Epithelial cell of proximal tubule (primary cell): Measurements from ENCODE around the gene SYPL1. TPM values are rescaled to one million over a fixed set of nuclear protein-coding genes. Genes with fewer than 3 reads are reported as not detected.

Experiments
- DNase-seq: peaks from one replicate; pipeline ENCODE4 v3.0.0-alpha.2; 2011; ENCODE audit warnings: low read depth
- H3K4me3 ChIP-seq: 2 replicates; pipeline ENCODE4 v1.5.1; 2011; ENCODE audit warnings: low read depth, mild to moderate bottlenecking, low read length
- CTCF ChIP-seq: conservative IDR thresholded peaks from 2 replicates; pipeline ENCODE4 v1.5.1; 2012; ENCODE audit warnings: low read depth, mild to moderate bottlenecking, low read length
- total RNA-seq: library from RNA; depleted of rRNA; stranded (reverse); fragments of >200 nt; gene quantifications from 2 replicates; pipeline ENCODE4 v1.2.3, GENCODE V29; 2015

The SYPL1 gene
- total RNA-seq, 1 donor from 2014 or later, result 62.2 TPM

GRCh38 chr7:106094780-106095179 lies 17.3 kb downstream of the SYPL1 start:
- DNase-seq, result no peak
- peak; percentile 11 for TF ChIP-seq CTCF
- no peak overlapping the region for H3K4me3 ChIP-seq

- no peak overlapping the region for H3K4me3 ChIP-seq
- no peak for DNase-seq
- no peak for TF ChIP-seq CTCF
These were observed 19.9 kb downstream of the SYPL1 start for GRCh38 chr7:106092204-106092603.

GRCh38 chr7:106089647-106090046 lies 22.5 kb downstream of the SYPL1 start:
- no peak overlapping the region for H3K4me3 ChIP-seq
- TF ChIP-seq CTCF, result no peak
- no peak for DNase-seq

DNA sequence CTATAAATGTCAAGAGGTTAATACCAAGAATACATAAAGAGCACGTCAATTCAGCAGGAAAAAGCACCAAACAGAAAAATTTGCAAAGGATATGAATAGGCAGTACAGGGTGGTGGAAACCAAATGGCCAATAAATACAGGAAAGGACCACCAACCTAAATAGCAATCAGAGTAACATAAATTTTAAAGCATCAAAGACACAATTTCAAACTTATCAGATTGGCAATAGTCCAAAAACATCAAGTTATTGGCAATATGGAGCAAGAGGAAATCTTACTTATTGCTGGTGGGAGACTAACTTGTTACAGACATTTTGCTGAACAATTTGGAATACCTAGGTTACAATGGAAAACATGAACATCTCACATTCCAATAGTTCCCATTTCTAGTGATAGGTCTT lies 24.1 kb downstream of the SYPL1 start:
- H3K4me3 ChIP-seq, result no peak overlapping the region
- TF ChIP-seq CTCF, result no peak
- DNase-seq, result no peak

DNA sequence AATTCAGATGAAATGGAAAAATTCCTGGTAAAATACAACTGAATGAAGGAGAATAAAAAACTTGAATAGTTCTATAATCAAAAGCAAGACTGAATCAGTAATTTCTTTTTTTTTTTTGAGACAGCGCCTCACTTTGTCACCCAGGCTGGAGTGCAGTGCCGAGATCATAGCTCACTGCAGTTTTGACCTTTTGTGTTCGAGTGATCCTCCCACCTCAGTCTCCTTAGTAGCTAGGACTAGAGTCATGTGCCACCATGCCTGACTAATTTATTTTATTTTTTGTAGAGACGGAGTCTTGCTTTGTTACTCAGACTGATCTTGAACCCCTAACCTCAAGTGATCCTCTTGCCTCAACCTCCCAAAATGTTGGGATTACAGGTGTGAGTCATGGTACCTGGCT lies 26.1 kb downstream of the SYPL1 start:
- no peak overlapping the region for H3K4me3 ChIP-seq
- DNase-seq, result no peak
- no peak for TF ChIP-seq CTCF

GRCh38 chr7:106085015-106085414 lies 27.1 kb downstream of the SYPL1 start:
- no peak for DNase-seq
- no peak overlapping the region for H3K4me3 ChIP-seq
- no peak for TF ChIP-seq CTCF

DNA sequence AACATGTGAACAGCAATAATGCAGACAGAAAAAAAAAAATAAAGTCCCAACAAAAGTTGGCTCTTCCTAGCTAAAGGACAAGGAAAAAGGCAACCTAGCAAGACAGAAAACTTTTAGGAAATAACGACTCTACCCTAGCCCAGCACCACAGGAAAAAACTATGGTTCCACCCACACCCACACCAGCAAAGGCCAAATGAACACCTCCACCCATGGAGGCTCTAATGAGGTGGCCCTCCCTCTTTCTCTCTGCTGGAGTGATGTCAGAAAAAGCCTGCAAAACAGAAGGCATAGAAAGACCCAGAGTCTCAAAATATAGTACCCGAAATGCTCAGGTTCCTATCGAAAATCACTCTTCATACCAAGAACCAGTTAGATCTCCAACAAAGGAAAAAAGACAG lies 28.4 kb downstream of the SYPL1 start:
- no peak for DNase-seq
- TF ChIP-seq CTCF, result no peak
- H3K4me3 ChIP-seq, result no peak overlapping the region
